Hematopoietic multipotent progenitor cell treated with erythropoietin and hydrocortisone succinate and interleukin-3 and kit ligand, for 8 days (in vitro differentiated cells): Measurements from ENCODE around the gene CENPF.
"Not testable (repeated sequence)": the region's sequence is repeated elsewhere in the genome, so short reads cannot be mapped to it uniquely, and the experiment has no call there.

Source experiments
- DNase-seq: peaks from one replicate; pipeline ENCODE4 v3.0.0-alpha.2; 2015

Gene CENPF, protein sequence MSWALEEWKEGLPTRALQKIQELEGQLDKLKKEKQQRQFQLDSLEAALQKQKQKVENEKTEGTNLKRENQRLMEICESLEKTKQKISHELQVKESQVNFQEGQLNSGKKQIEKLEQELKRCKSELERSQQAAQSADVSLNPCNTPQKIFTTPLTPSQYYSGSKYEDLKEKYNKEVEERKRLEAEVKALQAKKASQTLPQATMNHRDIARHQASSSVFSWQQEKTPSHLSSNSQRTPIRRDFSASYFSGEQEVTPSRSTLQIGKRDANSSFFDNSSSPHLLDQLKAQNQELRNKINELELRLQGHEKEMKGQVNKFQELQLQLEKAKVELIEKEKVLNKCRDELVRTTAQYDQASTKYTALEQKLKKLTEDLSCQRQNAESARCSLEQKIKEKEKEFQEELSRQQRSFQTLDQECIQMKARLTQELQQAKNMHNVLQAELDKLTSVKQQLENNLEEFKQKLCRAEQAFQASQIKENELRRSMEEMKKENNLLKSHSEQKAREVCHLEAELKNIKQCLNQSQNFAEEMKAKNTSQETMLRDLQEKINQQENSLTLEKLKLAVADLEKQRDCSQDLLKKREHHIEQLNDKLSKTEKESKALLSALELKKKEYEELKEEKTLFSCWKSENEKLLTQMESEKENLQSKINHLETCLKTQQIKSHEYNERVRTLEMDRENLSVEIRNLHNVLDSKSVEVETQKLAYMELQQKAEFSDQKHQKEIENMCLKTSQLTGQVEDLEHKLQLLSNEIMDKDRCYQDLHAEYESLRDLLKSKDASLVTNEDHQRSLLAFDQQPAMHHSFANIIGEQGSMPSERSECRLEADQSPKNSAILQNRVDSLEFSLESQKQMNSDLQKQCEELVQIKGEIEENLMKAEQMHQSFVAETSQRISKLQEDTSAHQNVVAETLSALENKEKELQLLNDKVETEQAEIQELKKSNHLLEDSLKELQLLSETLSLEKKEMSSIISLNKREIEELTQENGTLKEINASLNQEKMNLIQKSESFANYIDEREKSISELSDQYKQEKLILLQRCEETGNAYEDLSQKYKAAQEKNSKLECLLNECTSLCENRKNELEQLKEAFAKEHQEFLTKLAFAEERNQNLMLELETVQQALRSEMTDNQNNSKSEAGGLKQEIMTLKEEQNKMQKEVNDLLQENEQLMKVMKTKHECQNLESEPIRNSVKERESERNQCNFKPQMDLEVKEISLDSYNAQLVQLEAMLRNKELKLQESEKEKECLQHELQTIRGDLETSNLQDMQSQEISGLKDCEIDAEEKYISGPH (N-terminal part only)

DNA sequence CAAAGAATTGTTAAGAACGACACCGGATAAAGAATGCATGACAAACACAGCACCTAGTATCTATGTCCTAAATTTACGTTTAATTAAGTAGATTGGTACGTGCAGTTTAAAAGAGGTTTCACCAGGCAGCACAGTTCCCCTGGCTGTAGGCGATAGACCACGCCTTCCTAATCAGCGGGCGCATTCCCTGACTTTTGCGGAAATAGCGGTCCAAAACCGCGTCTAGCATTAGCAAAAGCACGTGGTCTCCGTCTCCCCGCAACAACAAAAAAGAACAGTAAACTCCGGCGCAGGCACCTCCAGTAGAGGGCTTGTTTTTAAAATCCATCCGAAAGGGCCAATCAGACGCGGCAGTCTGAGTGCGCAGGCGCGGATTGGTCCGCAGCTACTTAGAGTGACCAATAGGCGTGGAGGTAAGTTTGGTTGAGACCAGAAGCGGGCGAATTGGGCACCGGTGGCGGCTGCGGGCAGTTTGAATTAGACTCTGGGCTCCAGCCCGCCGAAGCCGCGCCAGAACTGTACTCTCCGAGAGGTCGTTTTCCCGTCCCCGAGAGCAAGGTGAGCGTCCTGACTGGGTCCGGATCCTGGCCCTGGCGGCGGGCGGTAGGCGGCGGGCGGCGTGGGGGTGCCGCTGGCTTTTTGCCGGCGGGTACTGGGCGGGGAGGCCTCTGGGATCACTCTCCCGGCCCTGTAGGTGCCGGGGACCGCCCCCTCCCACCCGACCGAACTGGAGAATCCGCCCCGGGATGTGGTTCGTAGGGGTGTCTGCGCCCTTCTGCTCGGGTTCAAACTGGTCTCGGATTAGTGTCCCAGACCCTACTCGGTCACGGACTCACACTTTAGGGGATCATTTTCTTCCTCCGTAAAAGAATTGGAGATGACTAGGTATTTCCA, at the start of gene CENPF:
Gene CENPF (plus strand): TSS at position 432 of the 894 bp plus-strand sequence. CDS start 10,560 bp downstream, outside the sequence.
- DNase-seq, result peak; percentile 99

DNA sequence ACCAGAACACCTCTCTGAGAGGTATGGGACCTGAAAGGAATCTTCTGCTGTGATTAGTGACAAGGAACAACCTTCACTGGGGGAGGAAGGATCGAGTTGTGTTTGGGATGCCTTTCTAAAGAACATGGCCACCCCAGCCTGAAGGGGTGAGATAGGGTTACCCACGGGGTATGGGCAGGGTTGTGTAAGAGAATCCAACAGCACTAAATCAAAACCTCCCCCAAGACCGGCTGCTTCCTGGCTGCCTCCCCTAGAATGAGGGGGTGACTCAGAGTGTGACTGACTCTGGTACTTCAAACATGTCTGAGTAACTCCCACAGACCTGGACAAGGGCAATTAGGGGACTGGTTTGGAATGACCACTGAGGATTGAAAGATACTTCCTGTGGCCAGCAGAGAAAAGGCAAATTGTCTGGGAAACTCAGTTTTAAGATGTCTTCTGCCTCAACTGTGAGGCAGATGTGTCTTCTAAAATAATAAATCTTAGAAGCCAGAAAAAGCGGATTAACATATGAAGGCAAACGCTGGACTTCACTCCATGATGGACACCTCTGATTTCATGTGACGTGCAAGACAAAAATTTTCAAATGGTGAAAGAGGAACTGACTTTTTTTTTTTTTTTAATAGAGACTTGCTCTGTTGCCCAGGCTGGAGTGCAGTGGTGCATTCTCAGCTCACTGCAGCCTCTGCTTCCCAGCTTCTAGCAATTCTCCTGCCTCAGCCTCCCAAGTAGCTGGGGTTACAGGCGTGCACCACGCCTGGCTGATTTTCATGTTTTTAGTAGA, 44.9 kb upstream of the CENPF start:
- no peak for DNase-seq

DNA sequence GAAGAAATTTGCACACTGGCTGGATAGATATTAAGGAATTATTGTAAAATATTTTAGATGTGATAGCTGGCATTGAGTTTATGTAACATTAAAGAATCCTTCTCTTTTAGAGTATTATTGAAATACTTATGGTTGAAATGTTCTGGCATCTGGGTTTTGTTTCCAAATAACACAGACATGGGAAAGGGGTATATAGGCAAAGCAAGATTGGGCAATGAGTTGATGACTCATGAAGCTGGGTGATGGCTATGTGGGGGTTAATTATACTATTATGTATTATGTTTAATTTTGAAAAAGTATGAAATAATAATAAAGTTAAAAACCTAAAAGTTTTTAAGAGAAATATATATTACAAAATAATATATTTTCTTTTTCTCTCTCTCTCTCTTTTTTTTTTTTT, 39.1 kb upstream of the CENPF start:
- no peak for DNase-seq

DNA sequence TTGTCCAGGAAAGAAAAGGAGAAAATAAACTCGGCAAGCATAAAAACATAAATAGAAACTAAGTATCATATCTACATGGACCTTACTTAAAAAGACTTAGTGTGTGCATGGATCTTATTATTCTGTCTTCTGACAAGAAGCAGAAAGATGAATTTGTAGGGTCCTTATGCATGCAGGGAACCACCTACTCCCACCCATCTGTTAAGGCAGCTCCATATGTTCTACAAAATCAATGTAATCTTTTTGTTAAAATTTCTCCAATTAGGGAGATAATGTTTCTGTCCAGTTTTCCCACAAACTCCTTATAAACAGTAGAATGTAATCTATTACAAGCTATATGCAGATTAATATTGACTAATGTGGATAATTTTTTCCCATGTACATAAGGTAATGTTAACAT, 37.7 kb upstream of the CENPF start:
- no peak for DNase-seq

- no peak for DNase-seq
These were observed 36.6 kb upstream of the CENPF start for GRCh38 chr1:214566158-214567104.

DNA sequence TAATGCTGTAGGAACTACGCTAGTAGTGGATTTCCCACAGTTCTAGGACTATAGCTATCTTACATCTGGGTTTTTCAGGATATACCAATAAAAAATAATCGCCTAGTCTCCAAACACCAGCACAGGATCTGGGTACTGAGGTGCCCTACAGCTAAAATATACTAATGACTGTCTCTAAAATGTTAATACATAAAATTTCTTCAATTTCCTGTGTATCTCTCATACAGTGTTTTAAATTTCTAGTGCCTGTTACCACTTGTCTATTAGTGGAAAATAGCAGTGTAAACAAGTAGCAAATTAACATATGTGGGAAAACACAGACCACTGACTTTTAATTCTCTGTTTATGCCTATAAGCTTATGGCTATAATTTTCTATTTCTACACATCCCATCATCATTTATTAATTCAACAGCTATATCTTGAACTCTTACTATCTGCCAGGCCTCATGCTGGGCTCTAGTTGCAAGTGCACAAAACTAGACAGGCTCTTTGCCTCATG, 35.5 kb upstream of the CENPF start:
- DNase-seq, result no peak

GRCh38 chr1:214568328-214568727, 34.7 kb upstream of the CENPF start:
- no peak for DNase-seq

GRCh38 chr1:214569357-214570004, 33.5 kb upstream of the CENPF start:
- no peak for DNase-seq

- DNase-seq, result no peak
These were observed 32.6 kb upstream of the CENPF start for GRCh38 chr1:214570442-214570841.

- no peak for DNase-seq
These were observed 31.7 kb upstream of the CENPF start for GRCh38 chr1:214571281-214571680.

- no peak for DNase-seq
These were observed 29.3 kb upstream of the CENPF start for GRCh38 chr1:214573386-214574318.

GRCh38 chr1:214574598-214575411, 28.2 kb upstream of the CENPF start:
- DNase-seq, result no peak

DNA sequence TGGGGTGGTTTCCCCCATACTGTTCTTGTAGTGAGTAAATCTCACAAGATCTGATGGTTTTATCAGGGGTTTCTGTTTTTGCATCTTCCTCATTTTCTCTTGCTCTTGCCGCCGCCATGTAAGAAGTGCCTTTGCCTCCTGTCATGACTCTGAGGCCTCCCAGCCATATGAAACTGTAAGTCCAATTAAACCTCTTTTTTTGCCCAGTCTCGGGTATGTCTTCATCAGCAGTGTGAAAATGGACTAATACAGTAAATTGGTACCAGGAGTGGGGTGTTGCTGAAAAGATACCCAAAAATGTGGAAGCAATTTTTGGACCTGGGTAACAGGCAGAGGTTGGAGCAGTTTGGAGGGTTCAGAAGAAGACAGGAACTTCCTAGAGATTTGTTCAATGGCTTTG, 26.9 kb upstream of the CENPF start:
- not testable (repeated sequence) for DNase-seq

GRCh38 chr1:214579183-214579582, 23.8 kb upstream of the CENPF start:
- DNase-seq, result no peak

DNA sequence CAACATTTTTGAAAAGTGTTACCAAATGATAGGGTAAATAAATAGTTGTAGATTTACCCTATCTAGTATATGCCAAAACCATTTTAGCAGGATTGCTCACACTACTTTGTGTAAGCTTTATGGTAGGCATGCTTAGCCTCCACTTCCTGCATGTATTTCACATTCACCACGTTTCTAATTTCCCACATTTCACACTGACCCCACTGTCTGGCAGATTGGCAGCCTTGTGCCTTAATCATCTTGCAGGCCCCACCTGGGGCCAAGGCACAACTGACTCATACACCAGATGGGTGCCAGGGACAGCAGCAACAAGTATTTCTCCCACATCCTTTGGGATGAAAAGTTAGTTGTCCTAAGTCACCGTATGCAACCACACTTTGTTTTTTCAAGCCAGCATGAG, 21.2 kb upstream of the CENPF start:
- no peak for DNase-seq

GRCh38 chr1:214582289-214582891, 20.6 kb upstream of the CENPF start:
- DNase-seq, result no peak

DNA sequence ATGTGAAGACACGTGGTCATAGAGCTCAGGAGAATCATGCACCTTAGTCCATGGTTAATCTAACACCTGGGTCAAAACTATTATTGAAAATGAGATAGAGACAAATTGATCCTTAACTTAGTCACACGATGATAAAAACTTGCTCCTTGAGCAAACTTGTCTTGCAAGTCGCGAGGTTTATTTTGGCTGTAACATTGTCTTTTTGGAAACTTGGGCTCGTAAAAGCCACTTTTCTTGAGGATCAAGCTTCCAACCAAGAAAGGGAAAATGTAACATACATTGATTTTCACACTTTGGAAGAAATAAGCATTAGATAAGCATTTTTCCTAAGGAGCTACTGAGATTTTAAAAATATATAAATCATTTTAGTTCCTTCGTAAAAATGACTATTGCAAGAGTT, 19.9 kb upstream of the CENPF start:
- no peak for DNase-seq
